HCT116 (cell line): ENCODE data around the gene SLMAP. TPM values are rescaled to one million over a fixed set of nuclear protein-coding genes. Genes with fewer than 3 reads are reported as not detected.

Experiments used
- ATAC-seq: fragments of 200-7000 bp; cut with Tn5 transposase; 2 replicates; pipeline ENCODE4 v1.9.1; 2020; ENCODE audit warnings: mild to moderate bottlenecking, moderate library complexity
- BruUV-seq: library from RNA; stranded (reverse); fragments of 400-500 nt; replicated peaks from 2 replicates; lab custom pipeline; 2021; lab: Mats Ljungman, UMichigan
- CTCF ChIA-PET: fragments of 300-600 bp; sonication (Branson Sonifier 250); formaldehyde crosslinking; loops from one replicate; lab custom pipeline; 2021; ENCODE audit warnings: antibody characterized with exemption; lab: Charles Lee
- POLR2A ChIA-PET: fragments of 300-600, 350-600 bp; sonication (Branson Sonifier 250); formaldehyde crosslinking; loops from one replicate; lab custom pipeline; 2021; ENCODE audit warnings: antibody characterized with exemption; lab: Charles Lee
- RAD21 ChIA-PET, 2 experiments: fragments of 300-600 bp; sonication (Branson Sonifier 250); formaldehyde crosslinking; loops; one replicate each; lab custom pipeline; 2023; ENCODE audit warnings: low total read pairs in 2 of 2; ENCODE audit not compliant: uncharacterized antibody in 2 of 2, unreplicated experiment in 2 of 2, low non-redundant PET in 1 of 2; lab: Charles Lee
- DNase-seq: peaks from one replicate; pipeline ENCODE4 v3.0.0-alpha.2; 2010; ENCODE audit warnings: low read depth, low spot score
- H2AFZ ChIP-seq: fragments of 200-600 bp; shearing (Covaris generic), sonication (generic); 2 replicates; pipeline ENCODE4 v1.6.1; 2017; ENCODE audit warnings: low read depth, mixed run types, mixed read lengths, antibody characterized with exemption, low read length; ENCODE audit not compliant: poor library complexity, severe bottlenecking
- H3K27ac ChIP-seq: 2 replicates; pipeline ENCODE4 v1.5.1; 2012; ENCODE audit warnings: low read depth, low read length
- H3K27me3 ChIP-seq: fragments of 200-600 bp; sonication (generic); 2 replicates; pipeline ENCODE4 v1.6.1; 2016; ENCODE audit warnings: mixed run types, low read length, mixed read lengths; ENCODE audit not compliant: insufficient read depth
- H3K36me3 ChIP-seq, 2 experiments: fragments of 200-500 bp in 1 of 2; fragments of 200-600 bp in 1 of 2; sonication (Bioruptor generic) in 1 of 2; sonication (generic) in 1 of 2; 2 replicates each; pipeline versions ENCODE4 v1.5.1 to v1.6.1; 2014 to 2016; ENCODE audit warnings: low read length in 2 of 2, inconsistent platforms in 1 of 2, mixed read lengths in 1 of 2, mixed run types in 1 of 2; ENCODE audit not compliant: insufficient read depth in 2 of 2, control insufficient read depth in 1 of 2
- H3K4me1 ChIP-seq, 2 experiments: fragments of 200-600 bp in 1 of 2; sonication (generic) in 1 of 2; 2 replicates each; pipeline versions ENCODE4 v1.5.1 to v1.6.1; 2012 to 2017; ENCODE audit warnings: low read length in 2 of 2, inconsistent platforms in 1 of 2, mild to moderate bottlenecking in 1 of 2, mixed read lengths in 1 of 2, mixed run types in 1 of 2, moderate library complexity in 1 of 2; ENCODE audit not compliant: insufficient read depth in 2 of 2, control insufficient read depth in 1 of 2
- H3K4me2 ChIP-seq: fragments of 200-600 bp; sonication (generic); 2 replicates; pipeline ENCODE4 v1.6.1; 2017; ENCODE audit warnings: mixed run types, low read length, mixed read lengths
- H3K4me3 ChIP-seq, 2 experiments: fragments of 200-600 bp in 1 of 2; sonication (generic) in 1 of 2; replicated peaks in 1 of 2; 2 replicates each; pipeline ENCODE4 v1.5.1; 2011 to 2016; ENCODE audit warnings: low read length in 2 of 2, control low read depth in 1 of 2, low read depth in 1 of 2, mild to moderate bottlenecking in 1 of 2, mixed read lengths in 1 of 2, mixed run types in 1 of 2
- H3K79me2 ChIP-seq: fragments of 200-600 bp; sonication (generic); 2 replicates; pipeline ENCODE4 v1.6.1; 2017; ENCODE audit warnings: mild to moderate bottlenecking, mixed run types, low read length, moderate library complexity, mixed read lengths; ENCODE audit not compliant: insufficient read depth
- H3K9ac ChIP-seq: fragments of 200-600 bp; sonication (generic); 2 replicates; pipeline ENCODE4 v1.6.1; 2016; ENCODE audit warnings: low read length, mixed read lengths
- H3K9me2 ChIP-seq: fragments of 200-600 bp; sonication (generic), shearing (Covaris generic); 2 replicates; pipeline ENCODE4 v1.6.1; 2017; ENCODE audit warnings: mixed run types, mild to moderate bottlenecking, moderate library complexity; ENCODE audit not compliant: insufficient read depth
- H3K9me3 ChIP-seq, 2 experiments: fragments of 200-500 bp in 1 of 2; fragments of 200-600 bp in 1 of 2; sonication (Bioruptor generic) in 1 of 2; sonication (generic) in 1 of 2; 2 replicates each; pipeline ENCODE4 v1.6.1; 2014 to 2017; ENCODE audit warnings: low read length in 2 of 2, mixed read lengths in 2 of 2, inconsistent platforms in 1 of 2, low read depth in 1 of 2, mild to moderate bottlenecking in 1 of 2, mixed run types in 1 of 2, moderate library complexity in 1 of 2; ENCODE audit not compliant: control insufficient read depth in 1 of 2, insufficient read depth in 1 of 2
- H4K20me1 ChIP-seq: fragments of 200-600 bp; sonication (generic), shearing (Covaris generic); 2 replicates; pipeline ENCODE4 v1.6.1; 2017; ENCODE audit warnings: mixed run types, mild to moderate bottlenecking, moderate library complexity; ENCODE audit not compliant: insufficient read depth
- ATF3 ChIP-seq: IDR thresholded peaks from 2 replicates; pipeline ENCODE4 v1.6.1; 2012
- CEBPB ChIP-seq: IDR thresholded peaks from 2 replicates; pipeline ENCODE4 v1.6.1; 2012; ENCODE audit warnings: low read depth
- CTCF ChIP-seq, 3 experiments: fragments of 200-600 bp in 1 of 3; sonication (generic) in 1 of 3; IDR thresholded peaks in 2 of 3; conservative IDR thresholded peaks in 1 of 3; 2 replicates each; pipeline ENCODE4 v1.5.1; 2012 to 2017; ENCODE audit warnings: low read depth in 2 of 3, low read length in 2 of 3, antibody characterized with exemption in 1 of 3, borderline replicate concordance in 1 of 3, control low read depth in 1 of 3, mild to moderate bottlenecking in 1 of 3, mixed read lengths in 1 of 3, mixed run types in 1 of 3, moderate library complexity in 1 of 3; ENCODE audit not compliant: insufficient read depth in 1 of 3
- ELF1 ChIP-seq: IDR thresholded peaks from 2 replicates; pipeline ENCODE4 v1.6.1; 2012; ENCODE audit warnings: low read depth, borderline replicate concordance
- EZH2phosphoT487 ChIP-seq: fragments of 200-600 bp; IDR thresholded peaks from 2 replicates; pipeline ENCODE4 v1.6.1; 2018; ENCODE audit warnings: antibody characterized with exemption, borderline replicate concordance
- MAX ChIP-seq: IDR thresholded peaks from 2 replicates; pipeline ENCODE4 v1.6.1; 2012
- POLR2A ChIP-seq: IDR thresholded peaks from 2 replicates; pipeline ENCODE4 v1.7.0; 2011; ENCODE audit warnings: borderline replicate concordance; ENCODE audit not compliant: insufficient read depth, insufficient read length; ENCODE audit errors: extremely low read depth
- REST ChIP-seq: IDR thresholded peaks from 2 replicates; pipeline ENCODE4 v1.6.1; 2012; ENCODE audit warnings: low read depth
- SP1 ChIP-seq: IDR thresholded peaks from 2 replicates; pipeline ENCODE4 v1.6.1; 2012; ENCODE audit warnings: low read depth
- SRF ChIP-seq: IDR thresholded peaks from 2 replicates; pipeline ENCODE4 v1.6.1; 2012; ENCODE audit warnings: low read depth
- YY1 ChIP-seq: IDR thresholded peaks from 2 replicates; pipeline ENCODE4 v1.6.1; 2011; ENCODE audit warnings: low read length, low read depth, moderate library complexity, mild to moderate bottlenecking; ENCODE audit not compliant: insufficient replicate concordance; ENCODE audit errors: extremely low read depth
- ZFX ChIP-seq: fragments of 450-650 bp; IDR thresholded peaks from 2 replicates; pipeline ENCODE4 v1.6.1; 2017
- ZNF274 ChIP-seq: fragments of 200-500 bp; sonication (Bioruptor generic); IDR thresholded peaks from 2 replicates; pipeline ENCODE4 v1.6.1; 2014; ENCODE audit warnings: mild to moderate bottlenecking, low read depth, low read length, inconsistent platforms
- intact Hi-C: fragments of 100-400 bp; cut with micrococcal nuclease; formaldehyde crosslinking; loops from 2 replicates; pipeline ENCODE4 v1.10.0; 2022
- total RNA-seq: library from RNA; stranded (reverse); gene quantifications from one replicate; pipeline ENCODE4 v1.2.1, GENCODE V29; 2021; ENCODE audit not compliant: unreplicated experiment

Gene SLMAP
- total RNA-seq, 1 experiment from 2014 or later, result 81.0 TPM

GRCh38 chr3:57962448-57962834, 206.3 kb downstream of the SLMAP start:
- no TSS peak for BruUV-seq
- H3K4me2 ChIP-seq, result no peak overlapping the region
- no peaks in the 10 kb centered on the region for H4K20me1 ChIP-seq
- H3K79me2 ChIP-seq, result no peaks in the 10 kb centered on the region
- no peaks in the 10 kb centered on the region for H3K36me3 ChIP-seq
- H3K4me1 ChIP-seq, result peaks cover 8 to 16% of the 10 kb centered on the region in 2 experiments; a peak in 3 of 4 replicates
- no peak overlapping the region for H3K9ac ChIP-seq
- TF ChIP-seq ZFX, result no peak
- no peak for TF ChIP-seq POLR2A
- TF ChIP-seq ELF1, result no peak
- TF ChIP-seq ZNF274, result no peak
- TF ChIP-seq EZH2phosphoT487, result no peak
- TF ChIP-seq YY1, result no peak
- no peak for TF ChIP-seq ATF3
- TF ChIP-seq, all 23 proteins: peak for 0
- ATAC-seq (no peak), DNase-seq (no peak)
- no peaks in the 10 kb centered on the region for H3K9me3 ChIP-seq
- H2AFZ ChIP-seq, result no peak overlapping the region
- intact Hi-C loops, result loop anchor here (1.0 to 10.0 kb wide), 2 partner anchors 212 to 342 kb away; partner anchors contain the start of genes HTD2 and RPP14
- H3K4me3 ChIP-seq, result no peak overlapping the region
- H3K27ac ChIP-seq, result no peak overlapping the region
- H3K27me3 ChIP-seq, result no peaks in the 10 kb centered on the region
- ChIA-PET CTCF (interaction anchor here (0.6 to 1.3 kb wide), 8 partner anchors 8 to 344 kb away, joined by 3 to 5 read pairs (median 3); partner anchors contain the start of genes HTD2 and RPP14), POLR2A (interaction anchor here (1.2 kb wide), 1 partner anchor 11 kb away, joined by 5 read pairs; no protein-coding TSS in a partner anchor), RAD21 (interaction anchor here in 1 of 2 experiments (0.9 kb wide), 1 partner anchor 215 kb away, joined by 3 read pairs; no protein-coding TSS in a partner anchor)
- no peaks in the 10 kb centered on the region for H3K9me2 ChIP-seq

GRCh38 chr3:57963811-57964346, 207.8 kb downstream of the SLMAP start:
- ChIA-PET POLR2A (no interaction called here), CTCF (no interaction called here)
- no peak for ATAC-seq
- H3K9me3 ChIP-seq, result no peaks in the 10 kb centered on the region
- no peak overlapping the region for H3K9ac ChIP-seq
- H3K36me3 ChIP-seq, result no peaks in the 10 kb centered on the region
- no peaks in the 10 kb centered on the region for H3K27me3 ChIP-seq
- H3K4me1 ChIP-seq, result peaks cover 3 to 10% of the 10 kb centered on the region in 2 experiments; a peak in 3 of 4 replicates
- intact Hi-C loops, result loop anchor here (10.0 kb wide), 1 partner anchor 341 kb away; the partner anchor contains the start of genes HTD2 and RPP14
- H3K4me2 ChIP-seq, result no peak overlapping the region
- no peak overlapping the region for H2AFZ ChIP-seq
- H3K79me2 ChIP-seq, result no peaks in the 10 kb centered on the region
- H3K9me2 ChIP-seq, result no peaks in the 10 kb centered on the region
- TF ChIP-seq CEBPB, result no peak
- TF ChIP-seq MAX, result no peak
- TF ChIP-seq SP1, result no peak
- TF ChIP-seq ZNF274, result no peak
- TF ChIP-seq SRF, result no peak
- no peak for TF ChIP-seq REST
- no peak for TF ChIP-seq ZFX
- TF ChIP-seq CTCF (IDR thresholded peaks at IDR 0.05 in 2 of 3, conservative IDR thresholded peaks at IDR 0.05 in 1 of 3; ENCODE audit: borderline replicate concordance in 1 of 3, insufficient read depth in 1 of 3, low read depth in 2 of 3, low read length in 2 of 3), result no peak
- TF ChIP-seq, all 23 proteins: peak for 0
- Histone ChIP-seq H3K4me3 (no peak overlapping the region), H3K27ac (no peak overlapping the region), H4K20me1 (no peaks in the 10 kb centered on the region)
- RAD21 ChIA-PET, result interaction anchor here in 1 of 2 experiments (0.6 kb wide), 1 partner anchor 10 kb away, joined by 8 read pairs; no protein-coding TSS in a partner anchor
- BruUV-seq, result no TSS peak
- DNase-seq, result no peak
